Central memory CD4-positive, alpha-beta T cell (primary cell): ENCODE measurements around the gene CLK1.
"Not testable (repeated sequence)": the region's sequence is repeated elsewhere in the genome, so short reads cannot be mapped to it uniquely, and the experiment has no call there.

ENCODE experiments used
- DNase-seq: peaks from one replicate; pipeline ENCODE4 v3.0.0; 2022

Gene CLK1

DNA sequence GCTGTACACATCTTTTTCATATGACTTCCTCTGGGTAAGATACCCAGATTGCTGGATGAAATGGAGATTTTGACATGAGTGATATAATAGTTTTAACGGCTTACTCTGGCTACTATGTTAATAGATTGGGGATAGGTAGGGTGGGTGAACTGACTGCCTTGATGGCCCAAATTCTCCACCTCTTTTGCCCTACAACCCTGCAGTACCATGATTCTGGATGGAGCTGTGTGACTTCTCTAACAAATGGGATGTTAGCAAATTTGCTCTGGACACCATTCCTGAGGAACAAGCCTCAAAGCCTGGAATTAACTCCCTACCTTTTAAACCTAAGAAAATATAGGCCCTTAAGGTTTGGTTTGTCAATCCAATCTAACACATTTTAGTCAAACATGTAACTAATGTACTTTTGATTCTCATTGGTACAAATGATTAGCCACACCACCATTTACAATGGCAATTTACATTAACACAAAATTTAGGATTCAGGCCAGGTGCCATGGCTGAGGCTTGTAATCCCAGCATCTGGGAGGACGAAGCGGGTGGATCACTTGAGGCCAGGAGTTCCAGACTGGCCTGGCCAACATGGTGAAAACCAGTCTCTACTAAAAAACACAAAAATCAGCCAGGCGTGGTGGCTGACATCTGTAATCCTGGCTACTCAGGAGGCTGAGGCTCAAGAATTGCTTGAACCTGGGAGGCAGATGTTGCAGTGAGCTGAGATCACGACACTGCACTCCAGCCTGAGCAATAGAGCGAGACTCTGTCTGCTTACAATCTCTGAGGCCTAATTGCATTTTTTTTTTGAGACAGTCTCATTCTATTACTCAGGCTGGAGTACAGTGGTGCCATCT, 12.8 kb downstream of the CLK1 start:
- DNase-seq: no peak

DNA sequence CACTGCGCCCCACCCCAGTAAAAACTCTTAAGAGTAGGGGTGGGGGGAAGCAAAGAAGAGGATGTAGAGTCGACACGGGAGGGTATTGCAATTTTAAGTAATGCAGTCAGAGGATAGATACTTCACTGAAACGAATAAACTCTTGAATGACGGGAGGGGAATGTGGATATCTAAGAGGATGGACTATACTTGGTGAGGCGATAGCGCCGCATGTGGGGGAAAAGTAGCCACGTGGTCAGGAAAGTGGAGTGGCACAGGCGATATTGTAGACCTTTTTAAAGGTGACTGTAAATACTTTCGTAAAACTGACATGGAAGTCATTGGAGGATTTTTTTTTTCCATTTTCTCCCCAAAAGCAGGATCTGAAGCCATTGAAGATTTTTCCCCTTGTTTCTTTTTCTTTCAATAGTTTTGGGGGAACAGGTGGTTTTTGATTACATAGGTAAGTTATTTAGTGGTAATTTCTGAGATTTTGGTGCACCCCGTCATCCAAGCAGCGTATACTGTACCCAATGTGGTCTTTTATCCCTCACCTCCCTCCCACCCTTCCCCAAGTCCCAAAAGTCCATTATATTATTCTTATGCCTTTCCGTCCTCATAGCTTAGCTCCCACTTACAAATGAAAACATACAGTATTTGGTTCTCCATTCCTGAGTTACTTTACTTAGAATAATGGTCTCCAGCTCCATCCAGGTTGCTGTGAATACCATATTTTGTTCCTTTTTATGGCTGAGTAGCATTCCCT, 13.8 kb downstream of the CLK1 start:
- no peak for DNase-seq

DNA sequence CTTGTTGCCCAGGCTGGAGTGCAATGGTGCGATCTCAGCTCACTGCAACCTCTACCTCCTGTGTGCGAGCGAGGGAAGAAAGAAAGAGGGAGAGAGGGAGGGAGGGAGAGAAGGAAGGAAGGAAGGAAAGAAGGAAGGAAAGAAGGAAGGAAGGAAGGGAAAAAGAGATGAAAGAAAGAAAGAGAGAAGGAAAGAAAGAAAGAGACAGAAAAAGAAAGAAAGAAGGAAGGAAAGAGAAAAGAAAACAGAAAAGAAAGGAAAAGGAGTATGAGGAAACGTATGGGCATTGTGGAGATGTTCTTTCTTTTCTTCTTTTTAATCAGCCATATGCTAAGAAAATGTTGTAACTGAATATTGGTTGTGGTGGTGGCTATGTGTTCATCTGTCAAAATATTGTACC, 16.5 kb downstream of the CLK1 start:
- DNase-seq: no peak

DNA sequence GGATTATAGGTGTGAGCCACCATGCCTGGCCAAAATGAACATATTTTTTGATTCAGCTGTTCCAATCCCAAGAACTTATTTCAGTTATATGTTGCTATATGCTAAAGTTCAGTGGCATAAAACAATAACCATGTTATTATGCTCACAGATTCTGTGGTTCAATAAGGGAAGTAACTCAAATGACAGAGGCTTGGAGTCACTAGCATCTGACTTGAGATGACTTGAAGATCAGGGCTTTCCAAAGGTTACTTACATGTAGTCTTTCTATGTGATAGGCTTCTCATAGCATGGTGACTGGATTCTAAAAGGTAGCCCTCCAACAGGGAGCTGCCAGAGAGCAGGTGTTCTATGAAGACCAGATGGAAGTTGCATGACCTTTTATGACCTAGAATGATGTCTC, 17.2 kb downstream of the CLK1 start:
- DNase-seq: no peak

DNA sequence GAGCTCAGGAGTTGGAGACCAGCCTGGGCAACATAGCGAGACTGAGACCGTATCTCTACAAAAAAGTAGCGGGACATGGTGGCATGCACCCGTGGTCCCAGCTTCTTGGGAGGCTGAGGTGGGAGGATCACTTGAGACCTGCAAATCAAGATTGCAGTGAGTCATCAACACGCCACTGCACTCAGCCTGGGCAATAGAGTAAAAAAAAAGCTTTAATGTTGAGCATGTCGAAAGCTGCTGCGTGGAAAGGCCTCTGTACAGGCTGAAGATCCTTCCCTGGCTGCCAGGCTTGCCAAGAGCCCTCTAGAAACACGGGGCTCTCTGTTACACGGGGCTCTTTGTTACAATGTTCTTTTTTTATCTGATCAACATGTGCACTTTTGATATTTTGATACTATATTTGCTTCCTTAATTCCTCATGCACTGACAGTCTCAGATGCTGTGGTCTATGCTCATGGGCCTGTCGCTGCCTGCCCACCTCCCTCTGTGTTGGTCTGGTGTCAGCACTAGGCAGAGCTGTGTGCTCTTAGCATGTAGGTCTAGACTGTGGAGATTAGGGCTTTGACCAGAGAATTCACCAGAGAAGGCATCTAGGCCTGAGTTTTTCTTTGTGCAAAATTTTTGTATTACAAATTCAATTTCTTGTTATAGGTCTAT, 18.7 kb downstream of the CLK1 start:
- no peak for DNase-seq

DNA sequence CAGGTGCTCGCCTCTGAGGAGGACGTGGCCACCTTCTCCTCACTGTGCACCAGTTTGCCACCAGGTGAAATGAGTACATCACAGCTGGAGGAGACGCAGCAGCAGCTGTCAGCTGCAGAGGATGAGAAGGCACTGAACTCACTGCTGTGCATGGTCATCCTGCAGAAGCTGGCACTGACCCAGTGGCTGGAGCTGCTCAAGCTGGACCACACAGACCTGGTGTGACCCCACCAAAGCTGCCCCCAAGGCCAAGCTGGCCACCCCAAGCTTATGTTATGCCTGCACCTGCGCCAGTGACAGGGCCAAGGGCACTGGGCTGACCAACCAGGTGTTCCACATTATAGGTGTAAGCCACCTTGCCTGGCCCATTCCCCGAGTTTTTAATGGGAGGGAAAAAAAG, 19.3 kb downstream of the CLK1 start:
- DNase-seq: no peak

DNA sequence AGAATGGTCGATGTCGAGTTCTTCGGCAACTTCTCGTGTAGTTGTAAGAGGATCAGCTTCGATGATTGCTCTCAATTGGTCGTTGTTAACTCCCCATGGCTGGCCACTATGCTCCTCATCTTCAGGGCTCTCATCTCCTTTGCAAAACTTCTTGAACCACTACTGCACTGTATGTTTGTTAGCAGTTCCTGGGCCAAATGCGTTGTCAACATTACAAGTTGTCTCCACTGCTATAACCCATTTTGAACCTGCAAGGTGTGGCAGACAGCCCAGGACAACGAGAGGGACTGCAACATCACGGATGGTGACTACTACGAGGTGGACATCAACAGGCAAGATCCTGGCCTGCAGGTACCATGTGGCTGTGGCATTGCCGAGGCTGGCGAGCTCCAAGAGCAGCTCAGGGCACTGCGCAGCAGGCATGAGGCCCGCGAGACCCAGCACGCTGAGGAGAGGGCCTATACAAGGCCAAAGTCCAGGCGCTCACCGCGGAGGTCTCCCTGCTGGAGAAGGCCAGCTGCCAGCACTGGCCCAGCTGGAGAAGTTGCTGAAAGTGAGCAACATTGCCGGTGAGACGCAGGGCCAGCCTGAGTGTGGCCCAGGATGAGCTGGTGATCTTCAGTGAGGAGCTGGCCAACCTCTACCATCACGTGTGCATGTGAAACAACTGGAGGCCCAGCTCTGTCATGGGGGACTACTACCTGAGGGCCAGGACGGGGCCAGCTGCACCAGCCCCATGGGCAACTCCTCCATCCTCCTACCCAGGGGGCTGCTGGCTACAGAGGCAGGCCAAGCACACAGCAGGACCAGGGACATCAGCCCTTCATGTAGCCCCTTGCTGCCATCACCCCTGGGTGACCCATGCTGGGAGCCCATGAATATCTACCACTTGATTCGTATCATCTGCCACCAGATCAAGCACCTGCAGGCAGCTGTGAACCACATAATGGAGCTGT, 20.2 kb downstream of the CLK1 start:
- no peak for DNase-seq

DNA sequence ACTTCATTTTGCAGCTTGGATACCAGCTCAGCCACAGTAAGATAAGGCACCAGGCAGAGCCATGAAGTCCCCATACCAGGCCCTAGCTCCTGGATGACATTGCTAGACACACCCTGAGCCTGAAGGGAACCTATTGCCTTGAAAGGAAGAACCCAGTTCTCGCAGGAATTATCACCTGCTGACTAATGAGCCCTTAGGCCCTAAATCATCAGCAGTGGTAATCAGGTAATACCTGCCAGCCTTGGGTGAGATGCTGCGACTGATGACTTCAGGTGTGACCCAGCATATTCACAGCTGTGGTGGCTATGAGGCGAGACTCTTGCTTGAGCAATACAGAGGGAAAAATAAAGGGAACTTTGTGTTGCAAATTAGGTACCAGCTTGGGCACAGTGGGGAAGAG, 24.9 kb downstream of the CLK1 start:
- DNase-seq: no peak

DNA sequence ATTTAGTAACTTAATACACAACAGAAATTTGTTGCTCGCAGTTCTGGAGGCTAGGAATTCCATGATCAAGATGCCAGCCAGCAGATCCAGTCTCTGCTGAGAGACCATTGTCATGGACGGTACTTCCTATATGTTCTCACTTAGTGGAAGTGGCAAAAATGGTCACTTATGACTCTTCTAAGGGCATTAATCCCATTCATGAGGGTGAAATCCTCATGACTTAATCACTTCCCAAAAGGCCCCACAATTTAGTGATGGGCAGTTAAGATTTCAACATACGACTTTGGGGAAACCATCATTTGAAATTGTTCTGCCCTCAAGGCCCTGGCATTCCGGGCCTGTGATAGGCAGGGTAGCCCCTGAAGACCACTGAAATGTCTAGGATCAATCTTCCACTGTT, 29.8 kb downstream of the CLK1 start:
- DNase-seq: no peak

DNA sequence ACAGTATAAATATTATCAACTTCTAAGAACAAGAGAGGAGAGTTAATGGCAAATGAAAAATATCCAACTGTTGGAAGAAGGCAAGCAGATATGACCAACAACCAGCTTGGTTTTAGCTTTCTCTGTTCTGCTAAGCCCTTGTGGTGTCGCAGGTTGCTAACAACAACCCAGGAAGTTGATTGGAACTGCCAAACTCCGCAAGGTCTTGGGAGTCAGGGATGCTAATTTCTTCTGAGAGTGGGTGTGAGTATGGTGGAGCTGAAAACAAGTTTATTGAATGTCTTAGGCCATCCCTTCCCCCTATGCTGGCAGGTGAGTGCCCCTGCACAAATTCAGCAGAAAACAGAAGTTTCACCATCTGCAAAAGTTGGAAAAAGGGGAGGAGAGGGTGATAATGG, 35.2 kb downstream of the CLK1 start:
- no peak for DNase-seq

DNA sequence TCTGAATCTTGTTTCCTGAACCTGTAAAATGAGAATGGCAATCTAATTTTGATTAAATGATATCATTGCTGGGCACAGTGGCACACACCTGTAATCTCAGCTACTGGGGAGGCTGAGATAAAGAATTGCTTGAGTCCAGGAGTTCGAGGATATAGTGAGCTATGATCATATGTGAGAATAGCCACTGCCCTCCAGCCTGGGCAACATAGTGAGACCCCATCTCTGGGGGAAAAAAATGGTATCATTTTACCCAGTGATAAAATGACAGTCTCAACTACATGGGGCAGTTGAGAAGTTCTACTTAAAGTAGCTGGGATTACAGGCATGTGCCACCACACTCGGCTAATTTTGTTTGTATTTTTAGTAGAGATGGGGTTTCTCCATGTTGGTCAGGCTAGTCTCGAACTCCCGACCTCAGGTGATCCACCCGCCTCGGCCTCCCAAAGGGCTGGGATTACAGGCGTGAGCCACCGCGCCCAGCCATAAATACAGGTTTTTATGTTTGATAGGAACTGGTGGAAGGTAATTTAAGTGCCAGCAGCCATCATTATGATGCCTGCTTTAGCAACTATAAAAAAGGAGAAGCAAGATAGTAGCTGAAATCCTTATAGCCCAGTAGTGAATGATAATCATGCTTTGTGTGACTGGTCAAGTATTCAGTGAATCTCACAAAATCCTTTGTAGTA, 35.7 kb downstream of the CLK1 start:
- DNase-seq: no peak

DNA sequence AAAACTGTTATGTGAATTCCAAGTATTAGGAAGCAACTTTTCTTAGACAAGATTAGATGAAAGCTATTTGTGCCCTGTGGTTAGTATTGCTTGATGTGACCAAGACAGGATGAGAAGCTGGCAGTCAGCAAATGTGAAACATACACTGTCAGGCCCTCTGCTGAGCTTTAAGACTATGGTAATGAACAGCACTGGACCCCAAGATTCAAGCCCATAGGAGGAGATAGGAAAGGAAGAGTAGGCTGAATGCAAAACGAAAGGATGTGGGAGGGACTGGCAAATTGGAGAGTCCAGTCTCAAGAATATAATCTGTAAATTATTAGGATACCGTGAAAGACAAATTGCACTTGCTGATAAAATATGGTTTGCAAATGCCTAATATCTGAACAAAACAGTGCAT, 36.4 kb downstream of the CLK1 start:
- DNase-seq: no peak

DNA sequence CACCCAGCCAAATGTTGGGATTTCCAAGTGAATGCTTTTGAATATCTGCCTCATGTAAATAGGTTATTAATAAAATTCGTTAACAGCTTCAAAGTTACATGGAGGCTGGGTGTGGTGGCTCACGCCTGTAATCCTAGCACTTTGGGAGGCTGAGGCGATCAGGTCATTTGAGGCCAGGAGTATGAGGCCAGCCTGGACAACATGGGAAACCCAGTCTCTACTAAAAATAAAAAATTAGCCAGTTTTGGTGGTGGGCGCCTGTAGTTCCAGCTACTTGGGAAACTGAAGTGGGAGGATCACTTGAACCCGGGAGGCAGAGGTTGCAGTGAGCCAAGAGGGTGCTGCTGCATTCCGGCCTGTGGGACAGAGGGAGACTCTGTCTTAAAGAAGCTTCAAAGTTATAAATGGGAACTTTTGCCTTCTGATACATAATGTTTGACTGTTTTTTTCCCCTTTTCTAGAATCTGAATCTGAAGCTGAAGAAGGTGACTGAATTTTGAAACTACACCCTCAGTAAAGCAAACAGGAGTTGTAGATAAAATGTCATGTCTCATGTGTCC, 42.7 kb downstream of the CLK1 start:
- no peak for DNase-seq

DNA sequence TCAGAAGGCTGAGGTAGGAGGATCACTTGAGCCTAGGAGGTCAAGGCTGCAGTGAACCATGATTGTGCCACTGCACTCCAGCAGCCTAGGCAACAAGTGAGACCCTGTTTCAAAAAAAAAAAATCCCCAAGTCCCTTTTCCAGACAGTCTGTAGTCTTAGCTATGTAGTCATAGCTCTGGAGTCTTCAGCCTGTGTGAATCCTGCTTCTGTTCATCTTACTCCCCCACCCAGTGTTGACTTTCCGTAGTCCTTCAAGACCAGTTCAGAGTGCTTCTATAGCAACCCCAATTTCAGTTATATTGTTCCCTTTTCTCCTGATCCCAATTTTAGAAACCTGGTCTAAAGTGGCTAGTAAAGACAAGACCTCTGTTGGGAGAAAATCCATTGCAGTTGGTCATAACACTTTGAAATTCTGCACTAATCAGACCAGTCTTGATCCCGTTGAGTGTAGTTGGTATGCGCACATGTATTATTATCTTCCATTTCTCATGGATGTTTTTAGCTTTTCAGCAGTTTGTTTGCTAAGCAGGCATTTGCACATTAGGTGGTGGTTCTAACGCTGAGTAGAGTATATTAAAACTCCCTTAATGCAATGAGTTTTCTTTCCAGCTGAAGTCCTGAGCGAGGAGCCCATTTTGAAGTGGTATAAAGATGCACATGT, 43.8 kb downstream of the CLK1 start:
- DNase-seq: no peak

DNA sequence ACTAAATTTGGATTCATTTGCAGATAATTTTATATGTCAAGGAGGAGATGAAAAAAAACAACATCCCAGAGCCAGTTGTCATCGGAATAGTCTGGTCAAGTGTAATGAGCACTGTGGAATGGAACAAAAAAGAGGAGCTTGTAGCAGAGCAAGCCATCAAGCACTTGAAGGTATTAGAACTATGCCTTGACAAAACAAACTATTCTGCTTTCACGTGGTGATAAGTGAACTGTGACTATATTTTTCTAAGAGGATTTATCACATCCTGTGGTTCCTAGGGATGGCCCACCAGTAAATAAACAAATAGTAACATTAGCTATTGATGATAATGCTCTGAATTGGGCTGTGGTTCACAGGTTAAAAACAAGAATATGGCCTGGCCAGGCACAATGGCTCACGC, 45.7 kb downstream of the CLK1 start:
- DNase-seq: not testable (repeated sequence)

DNA sequence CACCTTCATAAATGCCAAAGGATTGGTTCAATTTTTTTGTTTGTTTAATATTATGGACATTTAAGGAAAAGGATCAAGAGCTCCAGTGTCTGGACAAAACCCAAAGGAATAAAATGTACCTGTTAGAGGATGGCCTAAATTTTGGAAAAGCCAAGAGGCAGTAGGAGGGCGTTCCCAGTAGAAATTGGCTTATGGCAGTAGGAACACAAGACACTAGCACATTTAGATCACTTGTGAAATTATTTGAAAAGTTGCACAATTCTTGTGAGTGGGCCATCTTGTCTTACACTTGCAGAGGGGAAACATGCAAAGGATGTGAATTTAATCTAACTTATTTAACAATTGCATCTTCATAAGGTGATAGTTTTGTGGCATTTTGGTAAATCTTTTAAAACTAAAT, 49.5 kb downstream of the CLK1 start:
- no peak for DNase-seq

DNA sequence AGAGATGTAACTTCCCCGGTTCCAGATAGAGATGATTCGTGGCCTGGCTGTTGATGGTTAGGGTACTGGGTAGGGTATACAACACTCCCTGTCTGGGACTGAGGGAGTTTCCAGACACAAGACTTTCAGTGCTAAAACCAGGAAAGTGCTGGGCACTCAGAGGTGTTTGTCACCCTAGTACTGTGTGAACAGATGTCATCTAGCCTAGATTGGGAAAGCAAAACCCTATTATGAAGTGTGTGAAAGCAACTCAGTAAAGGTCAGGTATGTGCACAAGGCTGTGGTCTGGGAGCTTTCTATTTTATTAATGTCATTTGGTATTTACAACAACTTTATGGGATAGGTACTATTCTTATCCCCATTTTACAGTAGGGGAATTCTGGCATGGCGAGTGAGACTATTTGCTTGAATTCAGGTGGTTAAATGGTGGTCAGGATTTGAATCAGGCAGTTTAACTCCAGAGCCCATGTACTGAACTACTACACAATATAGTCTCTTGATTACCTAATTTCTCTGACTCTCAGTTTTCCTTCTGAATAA, 50.1 kb downstream of the CLK1 start:
- no peak for DNase-seq

DNA sequence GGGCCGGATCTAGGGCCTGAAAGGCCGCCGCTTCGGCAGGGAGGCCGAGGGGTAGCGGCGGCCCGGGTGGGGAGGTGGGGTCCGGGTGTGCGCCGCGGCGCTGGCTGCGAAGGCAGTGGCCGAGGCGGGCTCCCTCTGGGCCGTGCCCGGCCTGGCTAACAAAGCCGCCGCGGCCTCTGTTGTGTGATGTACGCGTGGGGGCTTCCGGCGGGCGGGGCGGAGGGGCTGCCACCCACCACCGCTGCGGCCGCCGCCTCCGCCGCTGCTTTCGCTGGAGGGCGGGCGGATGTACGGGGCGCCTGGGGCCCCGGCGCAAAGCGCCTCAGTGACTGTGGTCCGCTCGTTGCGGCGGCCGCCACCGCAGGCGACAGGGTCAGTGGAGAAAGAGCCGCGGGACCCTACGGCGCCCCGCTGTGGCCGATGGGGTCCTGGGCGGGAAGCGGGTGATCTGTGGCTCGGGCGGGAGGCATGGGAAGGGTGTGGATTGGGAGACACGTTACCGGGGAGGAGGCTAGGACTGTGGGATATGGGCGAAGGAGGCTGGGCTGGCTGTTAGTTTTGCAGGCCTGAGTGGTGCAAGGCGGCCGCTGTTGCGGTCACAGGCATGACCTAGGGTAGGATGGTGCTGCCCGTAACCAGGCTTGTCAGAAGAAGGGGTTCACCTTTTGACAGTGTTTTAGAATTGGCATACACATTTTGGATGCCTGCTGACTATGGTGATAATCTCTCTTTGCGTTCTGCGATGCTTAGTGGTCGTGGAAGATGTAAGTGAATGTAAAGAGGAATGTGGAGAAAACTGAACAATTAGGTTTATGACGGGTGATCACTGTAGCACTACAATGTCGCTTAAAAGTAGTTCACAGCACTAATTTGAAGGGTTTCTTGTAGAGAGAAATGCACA, 52.1 kb downstream of the CLK1 start:
- DNase-seq: peak; percentile 58

DNA sequence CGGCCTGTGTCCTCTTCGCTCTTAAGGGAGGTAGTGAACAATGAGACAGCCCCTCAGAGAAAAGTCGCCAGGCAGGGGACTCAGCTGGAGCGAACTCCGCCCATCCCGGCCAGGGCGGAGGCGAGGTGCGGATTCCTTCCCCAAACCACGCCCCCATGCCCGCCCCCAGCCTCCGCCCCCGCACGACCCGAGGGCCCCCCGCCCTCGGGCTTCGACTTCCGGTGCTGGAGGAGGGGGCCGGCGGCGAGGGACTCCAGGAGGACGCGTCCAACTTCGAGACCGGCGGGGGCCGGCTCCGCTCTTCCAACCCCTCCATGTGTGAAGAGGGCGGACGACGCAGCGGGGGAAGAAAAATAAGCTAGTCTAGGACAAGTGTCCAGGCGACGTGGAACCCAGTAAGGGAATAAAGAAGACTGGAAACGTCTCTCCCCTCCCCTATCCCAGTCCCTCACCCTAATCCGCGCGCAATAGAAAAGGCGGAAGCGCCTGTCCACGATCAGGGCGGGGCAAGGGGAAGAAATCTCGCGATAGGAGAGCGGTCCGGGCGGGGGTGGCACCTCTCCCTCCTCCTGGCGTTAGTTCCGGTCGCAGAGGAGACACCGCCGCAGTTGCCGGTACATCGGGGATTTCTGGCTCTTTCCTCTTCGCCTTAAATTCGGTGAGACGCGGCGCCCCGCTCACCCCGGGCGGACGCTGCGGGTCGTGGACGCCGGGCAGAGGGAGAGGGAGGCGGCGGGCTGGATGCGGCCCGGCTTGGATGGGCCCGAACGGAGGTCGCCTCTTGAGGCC, 52.9 kb downstream of the CLK1 start, which contains the start of gene BZW1:
Gene BZW1, plus strand, starts transcription at position 578 of the 789 bp plus-strand sequence. CDS start 1,308 bp downstream, outside the sequence.
- DNase-seq: peak; percentile 97
